SK-N-SH (cell line): ENCODE data around the gene TMC1.

Experiments used
- CTCF ChIP-seq: fragments of 200-600 bp; sonication (generic); IDR thresholded peaks from 2 replicates; pipeline ENCODE4 v1.6.1; 2017; ENCODE audit warnings: antibody characterized with exemption, mild to moderate bottlenecking, moderate library complexity
- EP300 ChIP-seq, 2 experiments: IDR thresholded peaks; 2 replicates each; pipeline versions ENCODE4 v1.4.0 to v1.6.1; 2012; ENCODE audit warnings: borderline replicate concordance in 1 of 2, low read depth in 1 of 2, low read length in 1 of 2

GRCh38 chr9:72816666-72817065 is 295.3 kb downstream of the TMC1 start:
- no peak for TF ChIP-seq EP300 (IDR thresholded peaks at IDR 0.05; ENCODE audit: borderline replicate concordance in 1 of 2, low read depth in 1 of 2, low read length in 1 of 2)
- no peak for TF ChIP-seq CTCF
